ENCODE data around the gene POLR3G.

GRCh38 chr5:90554358-90555006 lies 79.8 kb downstream of the POLR3G start:
- TF ChIP-seq CTCF (conservative IDR thresholded peaks at IDR 0.05), result no peak
- no peak for TF ChIP-seq ZFX (IDR thresholded peaks at IDR 0.05)
